SK-N-SH (cell line): ENCODE results near the gene DCLRE1A.

Experiments used
- CTCF ChIP-seq: fragments of 200-600 bp; sonication (generic); IDR thresholded peaks from 2 replicates; pipeline ENCODE4 v1.6.1; 2017; ENCODE audit warnings: antibody characterized with exemption, mild to moderate bottlenecking, moderate library complexity
- EZH2phosphoT487 ChIP-seq: fragments of 200-600 bp; sonication (generic); IDR thresholded peaks from 2 replicates; pipeline ENCODE4 v1.6.1; 2017; ENCODE audit warnings: low read depth, mixed run types, mild to moderate bottlenecking, antibody characterized with exemption, moderate library complexity, borderline replicate concordance
- FOXM1 ChIP-seq: IDR thresholded peaks from 2 replicates; pipeline ENCODE4 v1.4.0; 2012; ENCODE audit warnings: low read depth, mild to moderate bottlenecking
- GABPA ChIP-seq: IDR thresholded peaks from 2 replicates; pipeline ENCODE4 v1.4.0; 2012; ENCODE audit warnings: low read depth, mild to moderate bottlenecking
- POLR2AphosphoS5 ChIP-seq: IDR thresholded peaks from 2 replicates; pipeline ENCODE4 v1.6.1; 2012; ENCODE audit warnings: low read depth, low read length
- YY1 ChIP-seq: IDR thresholded peaks from 2 replicates; pipeline ENCODE4 v1.4.0; 2012; ENCODE audit warnings: low read depth, mild to moderate bottlenecking

GRCh38 chr10:113820507-113820906 is 33.4 kb downstream of the DCLRE1A start:
- TF ChIP-seq POLR2AphosphoS5 (no peak), CTCF (peak; percentile 31; the same call in 1 of the 2 replicates), YY1 (no peak), FOXM1 (no peak), GABPA (no peak), EZH2phosphoT487 (no peak)
